ENCODE measurements around the gene INSM2. TPM values are rescaled to one million over a fixed set of nuclear protein-coding genes. Genes with fewer than 3 reads are reported as not detected.
A peak's percentile ranks its signal among the peaks of the same experiment; 100 is the strongest.

The INSM2 gene
- total and polyA plus RNA-seq, 10 of the 15 experiments (the other 5 are each of a cell fraction or from before 2014, with no cell fraction given), result 0.06 TPM; not detected in 9

- TF ChIP-seq MEF2A (IDR thresholded peaks at IDR 0.05; ENCODE audit: insufficient read depth, low read depth, low read length), result no peak
- TF ChIP-seq ZZZ3 (IDR thresholded peaks at IDR 0.05; ENCODE audit: control insufficient read depth, insufficient read length, low read depth), result no peak
- TF ChIP-seq STAT1 (conservative IDR thresholded peaks at IDR 0.05), result no peak
- TF ChIP-seq CHD4 (IDR thresholded peaks at IDR 0.05), result no peak
- no peak for TF ChIP-seq MTA2 (IDR thresholded peaks at IDR 0.05; ENCODE audit: low read depth)
- TF ChIP-seq CEBPB (IDR thresholded peaks at IDR 0.05; ENCODE audit: borderline replicate concordance in 1 of 2, low read depth in 2 of 2, low read length in 2 of 2), result no peak
- peak; percentile 99 for TF ChIP-seq RCOR1 (conservative IDR thresholded peaks at IDR 0.05; ENCODE audit: low read depth, low read length)
- TF ChIP-seq ASH2L (IDR thresholded peaks at IDR 0.05; ENCODE audit: borderline replicate concordance, low read depth), result no peak
- TF ChIP-seq NBN (IDR thresholded peaks at IDR 0.05), result no peak
- TF ChIP-seq TAF1 (IDR thresholded peaks at IDR 0.05; ENCODE audit: borderline replicate concordance, low read depth, low read length), result no peak
- TF ChIP-seq E2F4 (IDR thresholded peaks at IDR 0.05; ENCODE audit: low read depth, low read length), result no peak
- no peak for TF ChIP-seq IRF3 (IDR thresholded peaks at IDR 0.05)
- no peak for TF ChIP-seq NR2C1 (IDR thresholded peaks at IDR 0.05)
- TF ChIP-seq CBX3 (IDR thresholded peaks at IDR 0.05; ENCODE audit: borderline replicate concordance, low read depth), result no peak
- no peak for TF ChIP-seq ATF7 (IDR thresholded peaks at IDR 0.05; ENCODE audit: low read depth)
- no peak for TF ChIP-seq RBBP5 (conservative IDR thresholded peaks at IDR 0.05)
- TF ChIP-seq TCF3 (IDR thresholded peaks at IDR 0.05; ENCODE audit: borderline replicate concordance, insufficient read depth, low read depth, low read length), result 0 out of 2 replicates have a peak, but pooled peaks have one; percentile 59
- TF ChIP-seq SMAD5 (IDR thresholded peaks at IDR 0.05; ENCODE audit: low read depth), result no peak
- no peak for TF ChIP-seq SUPT20H (IDR thresholded peaks at IDR 0.05; ENCODE audit: borderline replicate concordance, control insufficient read depth, low read depth, low read length)
- TF ChIP-seq YBX1 (IDR thresholded peaks at IDR 0.05), result no peak
- no peak for TF ChIP-seq ZNF207 (IDR thresholded peaks at IDR 0.05; ENCODE audit: borderline replicate concordance)
- no peak for TF ChIP-seq ETV6 (conservative IDR thresholded peaks at IDR 0.05 in 1 of 2, IDR thresholded peaks at IDR 0.05 in 1 of 2; ENCODE audit: borderline replicate concordance in 1 of 2, low read depth in 1 of 2)
- TF ChIP-seq NFYB (IDR thresholded peaks at IDR 0.05; ENCODE audit: insufficient read depth, low read depth, low read length), result no peak
- no peak for TF ChIP-seq ZNF592 (IDR thresholded peaks at IDR 0.05)
- no peak for TF ChIP-seq NFXL1 (IDR thresholded peaks at IDR 0.05; ENCODE audit: borderline replicate concordance)
- TF ChIP-seq CHD2 (IDR thresholded peaks at IDR 0.05; ENCODE audit: borderline replicate concordance, low read depth, low read length), result no peak
These were observed 1.0 kb downstream of the INSM2 start (continued) for GRCh38 chr14:35534873-35535482.

All from GM12878 (cell line).